ENCODE data around the gene OPCML.

Gene OPCML

DNA sequence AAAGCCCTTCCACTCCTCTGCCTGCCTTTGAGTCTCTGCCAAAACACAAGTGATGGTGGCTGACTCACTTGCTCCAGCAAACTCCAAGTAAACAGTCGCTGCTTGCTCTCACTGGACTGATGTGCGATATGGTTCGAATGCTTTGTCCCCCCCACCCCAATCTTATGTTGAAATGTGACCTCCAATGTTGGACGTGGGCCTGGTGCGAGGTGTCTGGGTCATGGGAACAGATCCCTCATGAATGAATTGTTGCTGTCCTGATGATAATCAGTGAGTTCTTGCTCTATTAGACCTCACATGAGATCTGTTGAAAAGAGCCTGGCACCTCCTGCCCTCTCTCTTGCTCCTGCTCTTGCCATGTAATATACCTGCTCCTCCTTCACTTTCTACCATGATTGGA, 747.9 kb downstream of the OPCML start:
- no peaks in the 10 kb centered on the region for H3K4me1 ChIP-seq (ENCODE audit: low read depth, poor library complexity, severe bottlenecking)
- H3K27ac ChIP-seq: no peak overlapping the region
- H3K4me2 ChIP-seq: no peak overlapping the region
- no peaks in the 10 kb centered on the region for H3K79me2 ChIP-seq (ENCODE audit: insufficient read depth, low read depth)
- TF ChIP-seq, protein P1, sequence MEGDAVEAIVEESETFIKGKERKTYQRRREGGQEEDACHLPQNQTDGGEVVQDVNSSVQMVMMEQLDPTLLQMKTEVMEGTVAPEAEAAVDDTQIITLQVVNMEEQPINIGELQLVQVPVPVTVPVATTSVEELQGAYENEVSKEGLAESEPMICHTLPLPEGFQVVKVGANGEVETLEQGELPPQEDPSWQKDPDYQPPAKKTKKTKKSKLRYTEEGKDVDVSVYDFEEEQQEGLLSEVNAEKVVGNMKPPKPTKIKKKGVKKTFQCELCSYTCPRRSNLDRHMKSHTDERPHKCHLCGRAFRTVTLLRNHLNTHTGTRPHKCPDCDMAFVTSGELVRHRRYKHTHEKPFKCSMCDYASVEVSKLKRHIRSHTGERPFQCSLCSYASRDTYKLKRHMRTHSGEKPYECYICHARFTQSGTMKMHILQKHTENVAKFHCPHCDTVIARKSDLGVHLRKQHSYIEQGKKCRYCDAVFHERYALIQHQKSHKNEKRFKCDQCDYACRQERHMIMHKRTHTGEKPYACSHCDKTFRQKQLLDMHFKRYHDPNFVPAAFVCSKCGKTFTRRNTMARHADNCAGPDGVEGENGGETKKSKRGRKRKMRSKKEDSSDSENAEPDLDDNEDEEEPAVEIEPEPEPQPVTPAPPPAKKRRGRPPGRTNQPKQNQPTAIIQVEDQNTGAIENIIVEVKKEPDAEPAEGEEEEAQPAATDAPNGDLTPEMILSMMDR (conservative IDR thresholded peaks at IDR 0.05; ENCODE audit: low read depth, low read length): no peak
- H4K20me1 ChIP-seq (ENCODE audit: insufficient read depth): no peaks in the 10 kb centered on the region
- H3K9ac ChIP-seq: no peak overlapping the region
- H3K27me3 ChIP-seq (ENCODE audit: insufficient read depth, low read depth): no peaks in the 10 kb centered on the region
- H3K4me3 ChIP-seq (IDR thresholded peaks at IDR 0.05; ENCODE audit: insufficient read depth, low read depth, low read length): no peak overlapping the region
- no peaks in the 10 kb centered on the region for H3K36me3 ChIP-seq (ENCODE audit: insufficient read depth)
- H2AFZ ChIP-seq (ENCODE audit: low read depth): no peak overlapping the region

DNA sequence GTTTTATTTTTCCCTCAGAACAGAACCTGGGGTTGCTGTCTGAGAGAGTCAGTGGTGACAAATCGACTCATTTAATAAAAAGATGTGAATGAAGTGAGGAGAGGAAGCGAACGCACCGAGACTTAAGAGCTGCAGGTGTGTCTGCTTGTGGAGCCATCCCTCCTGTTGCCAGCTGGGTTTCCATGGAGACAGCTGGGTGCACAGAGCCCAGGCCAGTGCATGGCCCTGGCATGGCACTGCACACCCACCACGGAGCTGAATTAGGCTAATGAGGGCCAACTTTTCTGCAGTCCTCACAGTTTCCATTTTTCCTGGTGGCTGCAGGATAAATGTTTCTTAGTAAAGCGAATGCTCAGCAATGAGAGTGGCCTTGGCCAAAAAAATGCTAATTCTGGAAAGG, 750.2 kb downstream of the OPCML start:
- Histone ChIP-seq H3K4me2 (no peak overlapping the region), H3K79me2 (ENCODE audit: insufficient read depth, low read depth) (no peaks in the 10 kb centered on the region), H3K27ac (no peak overlapping the region), H4K20me1 (ENCODE audit: insufficient read depth) (no peaks in the 10 kb centered on the region), H3K4me1 (ENCODE audit: low read depth, poor library complexity, severe bottlenecking) (no peaks in the 10 kb centered on the region), H3K27me3 (ENCODE audit: insufficient read depth, low read depth) (no peaks in the 10 kb centered on the region), H3K9ac (no peak overlapping the region), H3K4me3 (IDR thresholded peaks at IDR 0.05; ENCODE audit: insufficient read depth, low read depth, low read length) (no peak overlapping the region), H2AFZ (ENCODE audit: low read depth) (no peak overlapping the region), H3K36me3 (ENCODE audit: insufficient read depth) (no peaks in the 10 kb centered on the region)
- TF ChIP-seq, protein P1 (conservative IDR thresholded peaks at IDR 0.05; ENCODE audit: low read depth, low read length): no peak

DNA sequence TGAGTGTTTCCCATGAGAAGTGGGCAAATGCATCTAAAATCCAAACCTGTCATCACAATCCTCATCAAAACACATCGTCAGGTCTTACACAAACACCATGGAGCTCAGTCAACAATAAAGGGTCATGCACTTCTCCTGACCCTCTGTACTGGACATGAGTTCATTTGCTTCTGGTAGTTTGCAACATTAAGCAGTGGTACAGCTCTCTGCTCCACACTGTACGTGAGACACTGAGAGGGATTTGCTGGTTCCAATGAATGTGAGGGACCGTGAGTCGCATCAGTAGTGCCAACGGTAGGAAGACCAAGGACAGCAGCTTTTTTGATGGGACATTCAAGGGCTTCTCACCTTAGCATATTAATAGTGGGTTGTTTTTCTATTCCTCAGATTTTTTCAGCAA, 752.3 kb downstream of the OPCML start:
- H3K36me3 ChIP-seq (ENCODE audit: insufficient read depth): no peaks in the 10 kb centered on the region
- no peaks in the 10 kb centered on the region for H3K27me3 ChIP-seq (ENCODE audit: insufficient read depth, low read depth)
- H3K4me3 ChIP-seq (IDR thresholded peaks at IDR 0.05; ENCODE audit: insufficient read depth, low read depth, low read length): no peak overlapping the region
- no peaks in the 10 kb centered on the region for H3K79me2 ChIP-seq (ENCODE audit: insufficient read depth, low read depth)
- no peak overlapping the region for H3K27ac ChIP-seq
- no peak overlapping the region for H3K4me2 ChIP-seq
- no peak overlapping the region for H3K9ac ChIP-seq
- TF ChIP-seq, protein P1 (conservative IDR thresholded peaks at IDR 0.05; ENCODE audit: low read depth, low read length): no peak
- no peaks in the 10 kb centered on the region for H3K4me1 ChIP-seq (ENCODE audit: low read depth, poor library complexity, severe bottlenecking)
- no peak overlapping the region for H2AFZ ChIP-seq (ENCODE audit: low read depth)
- H4K20me1 ChIP-seq (ENCODE audit: insufficient read depth): no peaks in the 10 kb centered on the region

- Histone ChIP-seq H2AFZ (ENCODE audit: low read depth) (no peak overlapping the region), H3K4me1 (ENCODE audit: low read depth, poor library complexity, severe bottlenecking) (no peaks in the 10 kb centered on the region), H3K79me2 (ENCODE audit: insufficient read depth, low read depth) (no peaks in the 10 kb centered on the region), H4K20me1 (ENCODE audit: insufficient read depth) (no peaks in the 10 kb centered on the region), H3K27me3 (ENCODE audit: insufficient read depth, low read depth) (no peaks in the 10 kb centered on the region), H3K4me2 (no peak overlapping the region), H3K27ac (no peak overlapping the region), H3K4me3 (IDR thresholded peaks at IDR 0.05; ENCODE audit: insufficient read depth, low read depth, low read length) (no peak overlapping the region), H3K36me3 (ENCODE audit: insufficient read depth) (no peaks in the 10 kb centered on the region), H3K9ac (no peak overlapping the region)
- TF ChIP-seq, protein P1 (conservative IDR thresholded peaks at IDR 0.05; ENCODE audit: low read depth, low read length): no peak
Measured at GRCh38 chr11:132779497-132779896, 752.8 kb downstream of the OPCML start.

Measured in KMS-11 (cell line).